GM19025 (cell line): ENCODE measurements around the gene PDZRN3.
A peak's percentile ranks its signal among the peaks of the same experiment; 100 is the strongest.

Experiments
- ATAC-seq: cut with Tn5 transposase; IDR thresholded peaks from one replicate; pipeline ENCODE4 v1.9.1; 2021; ENCODE audit warnings: mild to moderate bottlenecking, low read depth, moderate library complexity; ENCODE audit not compliant: unreplicated experiment

PDZRN3 gene

DNA sequence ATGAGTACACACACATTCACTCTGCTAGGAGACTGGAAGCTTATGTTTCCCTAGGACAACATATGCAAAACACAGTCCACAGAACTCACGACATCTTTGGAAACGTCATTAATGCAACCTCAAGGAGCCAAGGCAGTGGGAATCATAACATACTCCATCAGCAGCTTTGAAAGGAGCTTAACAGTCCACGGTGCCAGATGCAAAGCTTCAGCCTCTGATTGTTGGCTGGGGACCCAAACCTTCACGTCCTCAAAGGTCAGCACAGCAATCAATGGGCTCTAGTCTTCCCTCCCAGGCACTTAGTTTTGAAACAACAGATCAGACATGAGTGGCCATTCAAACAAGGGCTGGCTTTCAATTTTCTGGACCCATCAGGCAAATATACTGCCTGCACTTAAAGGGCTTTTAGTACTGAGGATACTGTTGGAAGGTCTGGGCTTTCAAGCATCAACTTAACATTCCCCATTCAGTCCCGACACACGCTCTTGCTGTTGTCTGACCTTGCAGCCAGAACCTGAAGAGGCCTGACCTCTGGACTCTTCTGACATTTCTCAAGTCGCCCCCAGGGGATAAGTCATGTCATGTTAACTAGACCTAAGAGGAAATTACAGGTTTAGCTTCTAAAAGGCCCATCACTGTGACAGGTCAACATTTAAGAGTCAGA is 223.0 kb downstream of the PDZRN3 start:
- ATAC-seq = no peak

DNA sequence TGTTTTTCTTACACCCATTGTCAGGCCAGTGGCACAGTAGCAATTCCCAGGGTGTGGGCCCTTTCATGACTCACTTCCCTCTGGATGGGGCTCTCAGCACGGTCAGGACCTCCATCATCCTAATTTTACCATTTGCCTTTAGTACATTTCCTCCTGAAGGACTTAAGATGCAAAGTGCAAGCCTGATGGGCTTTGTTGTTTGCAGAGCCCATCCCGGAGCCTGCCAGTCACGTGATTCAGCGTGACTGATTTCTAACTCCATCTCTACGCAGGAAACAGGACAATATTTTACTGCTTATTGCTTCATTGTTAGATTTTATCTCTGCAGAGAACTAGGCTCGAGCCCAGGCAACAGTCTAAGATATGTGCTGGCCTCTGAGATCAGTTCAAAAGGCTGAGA is 223.7 kb downstream of the PDZRN3 start:
- no peak for ATAC-seq

DNA sequence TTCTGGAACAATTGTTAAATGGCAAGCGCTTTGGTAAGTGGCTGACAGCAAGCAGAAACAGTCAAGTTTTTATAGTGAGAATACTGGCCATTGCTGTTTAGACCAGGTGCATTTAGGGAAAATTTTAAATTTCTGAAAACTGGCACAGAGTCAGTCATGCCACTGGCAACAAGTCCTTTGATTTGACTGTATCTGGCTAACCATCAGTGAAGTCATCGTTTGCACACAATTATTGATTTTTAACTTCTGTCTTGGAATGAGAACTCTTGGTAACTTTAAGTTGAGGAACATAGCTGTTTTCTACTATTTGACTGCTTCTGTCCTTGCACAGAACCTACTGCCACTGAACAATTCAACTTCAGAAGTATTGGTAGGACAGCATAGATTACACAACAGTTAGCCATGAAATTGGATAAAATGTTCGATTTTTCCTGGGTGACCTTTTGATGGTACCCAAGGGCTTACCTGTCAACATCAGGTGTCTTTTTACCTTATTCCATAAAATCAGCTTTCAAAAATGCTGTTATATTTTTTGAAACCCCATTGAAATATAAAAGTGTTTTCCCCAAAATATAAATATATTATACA is 225.0 kb downstream of the PDZRN3 start:
- no peak for ATAC-seq

DNA sequence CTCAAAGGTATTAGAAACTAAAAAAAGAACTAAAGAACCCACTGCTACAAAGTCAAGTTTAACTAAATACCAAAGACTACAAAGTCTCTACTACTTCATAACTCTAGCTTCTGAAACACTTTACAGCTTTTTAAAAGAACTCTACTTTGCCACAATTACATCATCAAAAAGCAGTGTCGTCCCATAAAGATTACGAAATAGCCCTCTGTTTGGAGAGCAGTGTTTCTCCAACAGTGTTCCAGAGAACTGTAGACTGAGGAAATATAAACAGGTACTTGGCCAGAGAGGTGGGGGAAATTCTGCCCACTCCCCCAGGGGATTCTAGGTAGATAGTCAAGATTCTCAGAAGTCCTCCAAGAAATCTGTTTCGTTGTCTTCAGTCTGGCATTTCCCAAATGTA is 225.6 kb downstream of the PDZRN3 start:
- ATAC-seq = no peak

DNA sequence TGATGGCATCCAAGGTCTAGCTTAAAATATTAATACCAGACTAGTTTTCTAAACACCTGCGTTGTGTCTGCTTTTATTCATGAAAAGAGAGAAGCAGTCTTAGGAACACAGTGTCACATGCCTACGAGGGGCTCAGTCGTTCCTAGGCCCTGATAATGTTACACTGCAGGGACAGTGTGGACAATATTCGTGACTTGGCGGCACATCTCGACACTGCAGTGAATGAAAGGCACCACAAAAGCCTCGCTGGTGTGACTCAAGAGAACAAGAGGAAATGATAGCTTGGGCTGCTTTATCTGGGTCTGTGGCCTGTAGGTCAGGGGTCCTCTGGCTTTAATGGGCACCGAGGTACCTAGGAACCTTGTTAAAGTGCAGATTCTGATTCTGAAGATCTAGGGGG is 226.7 kb downstream of the PDZRN3 start:
- no peak for ATAC-seq

DNA sequence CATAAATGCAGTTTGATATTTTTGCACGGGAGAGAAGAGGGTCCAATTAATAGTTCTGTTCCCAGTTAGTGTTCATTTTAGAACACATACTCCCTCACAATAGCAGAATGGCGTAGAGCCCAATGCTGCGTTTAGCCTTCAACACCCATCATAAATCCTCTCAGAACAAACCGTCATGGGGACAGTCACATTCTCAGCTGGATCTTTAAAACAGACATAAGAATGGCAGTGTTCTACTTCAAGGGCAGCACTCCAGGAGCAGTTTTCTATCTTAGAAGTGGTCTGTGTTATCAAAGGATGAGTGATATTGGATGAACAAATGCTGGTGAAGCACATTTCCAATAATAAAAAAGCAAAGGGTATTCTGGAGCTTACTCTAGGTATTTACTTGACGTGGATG is 230.5 kb downstream of the PDZRN3 start:
- ATAC-seq = no peak

DNA sequence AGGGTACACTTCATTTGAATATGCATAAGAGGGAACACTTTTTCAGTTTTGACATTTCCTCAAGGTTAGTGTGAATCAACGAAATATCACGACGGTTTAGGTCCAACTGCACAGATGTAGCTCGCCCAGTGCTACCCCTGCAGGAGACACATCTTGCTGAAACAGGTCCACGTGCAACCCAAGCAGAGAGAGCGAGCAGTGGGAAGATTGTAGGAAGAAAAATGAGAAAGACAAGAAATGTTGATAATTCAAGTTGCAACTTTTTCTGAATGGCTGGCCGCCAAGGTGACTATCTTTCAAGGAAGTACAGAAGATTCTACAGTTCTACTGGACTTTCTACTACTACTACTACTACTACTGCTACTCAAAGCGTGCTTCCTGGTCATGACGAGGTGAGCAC is 231.7 kb downstream of the PDZRN3 start:
- ATAC-seq = no peak

DNA sequence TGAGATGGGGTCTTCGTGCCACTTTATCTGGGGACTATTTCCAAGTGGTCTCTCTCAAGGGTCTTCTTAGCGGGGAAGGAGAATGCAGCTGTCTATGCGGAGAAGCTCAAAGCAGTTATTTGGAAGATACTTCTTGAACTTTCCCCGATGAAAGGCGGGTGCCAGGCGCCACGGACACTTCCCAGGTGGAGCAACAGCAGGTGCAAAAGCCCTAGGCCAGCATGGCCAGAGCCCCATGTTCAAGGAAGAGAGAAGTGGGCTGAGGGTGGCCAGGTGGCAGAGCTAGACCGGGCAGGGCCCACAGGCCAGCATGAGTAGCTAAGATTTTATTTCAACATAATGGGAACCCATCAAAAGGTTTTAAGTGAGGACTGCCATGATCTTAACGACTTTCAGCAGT is 232.8 kb downstream of the PDZRN3 start:
- ATAC-seq = no peak

DNA sequence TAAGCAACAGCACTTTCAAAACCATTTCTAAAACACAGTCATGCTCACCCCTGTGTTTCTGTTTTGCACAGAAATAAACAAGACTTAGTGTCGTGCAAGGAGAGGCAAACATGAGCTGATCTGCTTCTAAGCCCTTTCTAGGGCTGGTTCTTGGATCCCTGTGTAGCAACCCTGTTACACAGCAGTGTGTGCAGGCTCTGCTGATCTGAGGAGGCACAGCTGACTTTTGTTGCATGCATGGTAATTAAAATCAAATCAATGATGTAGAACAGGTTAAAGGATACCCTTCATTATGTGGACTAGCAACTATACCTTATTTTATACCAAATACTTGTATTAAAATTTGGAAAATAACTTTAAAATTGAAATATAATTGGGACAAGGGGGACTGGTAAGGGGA is 234.8 kb downstream of the PDZRN3 start:
- ATAC-seq = no peak

DNA sequence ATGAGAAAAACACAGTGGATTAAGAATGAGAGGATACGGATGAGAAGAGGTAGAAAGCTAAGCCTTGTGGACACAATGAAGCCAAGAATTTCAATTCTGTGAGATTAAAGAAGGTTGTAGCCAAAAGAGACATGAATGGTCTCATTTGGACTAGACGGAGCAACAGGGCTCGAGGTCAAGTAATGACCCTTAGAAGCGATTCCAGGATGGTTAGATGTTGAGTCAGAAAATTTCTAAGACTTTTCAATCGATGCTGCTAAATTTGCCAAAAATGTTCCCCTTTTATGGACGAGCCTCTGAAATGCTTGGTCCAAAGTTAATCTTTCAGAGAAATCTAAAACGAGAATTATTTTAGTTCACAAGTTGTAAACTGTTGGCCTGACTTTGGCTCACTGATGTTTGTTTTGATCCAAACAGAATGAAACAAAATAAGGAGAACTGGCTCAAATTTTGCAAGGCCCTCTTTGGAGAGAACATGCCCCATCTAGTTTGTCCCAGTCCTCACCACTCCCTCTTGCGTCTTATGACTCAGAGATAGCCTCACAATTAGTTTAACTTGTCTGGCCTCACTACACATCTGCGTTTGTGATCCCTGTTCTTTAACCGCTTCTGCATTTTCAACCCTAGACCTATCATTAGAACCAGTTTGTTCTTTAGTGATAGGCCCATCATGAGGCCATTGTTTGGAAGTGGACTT is 235.5 kb downstream of the PDZRN3 start:
- ATAC-seq = no peak

DNA sequence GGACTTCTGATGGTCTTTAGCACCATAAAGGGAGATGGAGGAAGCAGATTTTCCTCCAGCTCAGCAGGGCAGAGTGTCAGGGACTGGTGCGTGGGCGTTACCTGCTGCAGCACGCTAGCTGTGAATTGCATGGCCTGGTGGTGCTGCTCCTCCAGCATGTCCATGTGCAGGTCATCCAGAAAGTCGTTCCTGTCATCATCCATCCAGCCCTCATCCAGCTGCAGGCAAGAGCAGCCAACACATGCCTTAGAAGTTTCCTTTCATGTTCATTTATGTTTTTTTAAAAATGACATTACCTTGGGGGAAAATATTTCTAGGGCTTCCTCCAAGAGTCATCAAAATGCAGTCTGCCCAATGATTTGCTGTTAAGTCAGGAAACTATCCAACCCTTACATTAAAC is 239.2 kb downstream of the PDZRN3 start:
- ATAC-seq = no peak

DNA sequence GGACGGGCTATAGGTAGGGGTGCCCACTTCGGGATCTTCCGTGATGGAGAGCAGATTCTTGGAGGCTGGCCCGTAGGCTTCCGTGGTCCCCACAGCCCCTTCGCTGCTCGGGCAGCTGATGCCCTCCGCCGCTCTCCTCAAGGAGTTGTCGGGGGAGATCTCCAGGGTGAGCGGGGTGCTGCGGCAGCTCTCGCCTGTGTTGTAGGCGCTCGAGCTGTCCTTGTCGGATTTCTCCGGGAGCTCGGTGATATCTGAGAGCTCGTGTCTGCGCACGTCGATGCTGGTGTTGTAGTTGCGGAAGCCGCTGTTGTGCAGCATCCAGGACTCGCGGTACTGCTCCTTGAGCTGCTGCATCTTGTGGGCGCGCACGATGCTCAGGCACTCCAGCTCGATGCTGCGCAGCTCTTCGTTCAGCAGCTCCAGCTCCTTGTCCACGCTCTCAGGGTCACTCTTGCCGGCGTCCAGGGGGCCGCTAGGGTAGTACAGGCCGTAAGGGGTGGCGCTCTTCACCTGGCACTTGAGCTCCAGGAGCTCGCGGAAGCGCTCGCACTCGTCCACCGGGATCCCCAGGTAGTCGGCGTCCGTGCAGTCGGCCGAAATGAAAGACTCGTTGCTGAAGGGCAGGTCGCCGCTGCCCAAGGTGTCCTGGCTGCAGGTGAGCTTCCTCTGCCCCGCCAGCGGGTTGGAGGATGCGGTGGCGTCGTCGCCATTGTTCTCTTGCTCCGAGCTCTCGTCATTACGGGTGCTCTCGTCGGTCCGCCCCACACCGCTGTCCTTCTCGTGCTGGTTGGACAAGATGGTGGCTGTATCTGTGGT is 240.4 kb downstream of the PDZRN3 start:
- ATAC-seq = no peak

DNA sequence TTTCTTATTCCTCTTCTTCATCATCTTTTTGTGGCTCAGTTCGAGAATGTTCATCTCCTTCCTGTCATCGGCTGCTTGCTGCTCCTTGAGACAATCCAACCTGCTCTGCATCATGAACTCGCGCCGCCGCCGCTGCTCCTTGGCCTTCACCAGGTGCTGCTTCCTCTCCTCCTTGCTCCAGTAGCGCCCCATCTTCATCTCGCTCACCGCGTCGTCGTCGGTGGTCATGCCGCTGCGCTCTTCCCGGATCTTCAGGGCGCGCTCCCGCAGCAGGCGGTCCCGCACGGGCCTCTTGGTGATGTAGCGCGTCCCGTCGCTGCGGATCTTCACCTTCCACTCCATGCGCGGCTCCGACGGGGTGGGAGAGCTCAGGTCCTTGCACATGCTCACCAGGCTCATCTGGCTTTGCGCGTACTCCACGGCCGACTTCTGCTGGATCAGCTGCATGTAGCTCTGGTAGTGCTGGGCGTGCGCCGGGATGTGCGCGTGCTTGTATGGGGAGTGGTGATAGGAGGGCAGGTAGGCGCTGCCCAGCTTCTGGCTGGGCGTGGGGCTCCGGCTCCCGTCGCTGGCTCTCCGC is 241.2 kb downstream of the PDZRN3 start:
- no peak for ATAC-seq

DNA sequence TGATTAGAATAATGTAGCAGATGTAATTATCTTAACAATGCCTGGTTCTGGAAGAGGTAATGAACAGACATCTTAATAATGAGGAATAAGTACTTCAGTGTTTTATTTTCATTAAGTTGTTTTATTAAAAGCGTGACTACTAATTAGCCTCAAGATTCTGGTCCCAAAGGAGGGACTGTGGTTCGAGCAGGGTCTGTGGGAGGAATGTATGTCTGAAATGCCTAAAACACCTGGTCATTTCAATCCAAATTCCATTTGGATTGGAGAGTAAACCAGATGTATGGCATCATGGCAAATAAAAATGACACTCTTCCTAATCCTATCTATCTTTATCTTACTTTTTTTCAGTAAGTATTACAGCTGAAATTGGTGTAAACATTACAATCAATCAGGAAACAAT is 243.2 kb downstream of the PDZRN3 start:
- ATAC-seq = no peak

DNA sequence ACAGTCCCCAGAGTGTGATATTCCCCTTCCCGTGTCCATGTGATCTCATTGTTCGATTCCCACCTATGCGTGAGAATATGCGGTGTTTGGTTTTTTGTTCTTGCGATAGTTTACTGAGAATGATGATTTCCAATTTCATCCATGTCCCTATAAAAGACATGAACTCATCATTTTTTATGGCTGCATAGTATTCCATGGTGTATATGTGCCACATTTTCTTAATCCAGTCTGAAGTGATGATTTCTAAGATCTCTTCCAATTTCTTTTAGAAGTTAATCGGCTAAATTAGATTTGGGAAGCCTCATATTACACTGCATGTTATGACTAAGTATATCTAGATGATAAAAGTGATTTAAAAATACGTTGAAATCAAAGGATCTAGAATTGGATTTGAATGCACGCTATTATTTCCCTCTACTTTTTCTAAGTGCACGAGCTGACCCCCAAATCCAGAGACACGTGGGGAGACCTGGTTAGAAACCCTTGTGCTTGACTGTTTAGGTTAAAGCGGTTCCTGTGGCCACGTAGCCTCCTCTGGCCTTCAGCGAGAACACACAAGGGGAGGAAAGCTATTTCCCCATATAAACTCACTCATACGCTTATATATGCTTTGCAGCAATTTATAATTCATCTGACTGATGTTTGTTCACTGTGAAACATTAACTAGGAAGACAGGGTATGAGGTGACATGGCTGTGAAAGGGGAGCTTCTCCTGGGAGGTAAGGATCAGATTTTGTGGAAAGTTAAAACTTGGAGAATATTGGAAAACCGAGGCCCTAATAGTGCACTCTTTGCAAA is 243.8 kb downstream of the PDZRN3 start:
- no peak for ATAC-seq

DNA sequence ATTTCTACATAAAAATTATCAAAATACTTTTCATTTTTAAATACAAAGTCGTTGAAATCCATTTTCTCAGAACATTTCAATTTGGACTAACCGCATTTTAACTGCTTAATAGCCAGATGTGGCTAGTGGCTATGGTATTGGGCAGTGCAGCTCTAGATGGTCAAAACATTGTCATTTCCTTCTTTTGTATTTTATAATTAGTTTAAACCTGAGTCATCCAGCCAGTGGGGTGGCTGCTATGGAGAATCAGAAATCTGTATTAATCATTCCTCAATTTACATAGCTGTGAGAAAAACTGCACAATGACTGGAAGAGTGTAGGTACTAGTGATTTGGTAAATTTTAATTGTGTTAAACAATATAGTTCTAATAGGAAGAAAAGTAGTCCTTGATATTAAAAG is 245.3 kb downstream of the PDZRN3 start:
- no peak for ATAC-seq

DNA sequence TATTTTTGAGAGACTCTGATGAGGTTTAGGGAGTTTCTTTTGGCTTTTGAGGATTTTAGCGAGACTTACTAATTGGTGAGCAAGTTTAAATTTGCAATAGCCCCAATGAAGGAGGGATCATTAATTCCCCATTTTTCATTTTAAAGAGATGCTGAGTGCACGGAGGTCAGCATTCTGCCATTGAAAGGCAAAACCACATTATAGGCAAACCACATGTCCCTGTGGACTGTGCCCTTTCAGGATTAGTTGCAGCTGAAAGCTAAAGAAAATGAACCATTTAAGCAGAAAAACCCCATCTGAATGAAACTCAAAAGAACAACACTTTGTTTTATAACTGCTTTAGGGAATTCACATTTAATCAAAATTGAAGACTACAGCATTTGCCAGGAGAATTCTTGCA is 246.5 kb downstream of the PDZRN3 start:
- peak; percentile 78 for ATAC-seq

DNA sequence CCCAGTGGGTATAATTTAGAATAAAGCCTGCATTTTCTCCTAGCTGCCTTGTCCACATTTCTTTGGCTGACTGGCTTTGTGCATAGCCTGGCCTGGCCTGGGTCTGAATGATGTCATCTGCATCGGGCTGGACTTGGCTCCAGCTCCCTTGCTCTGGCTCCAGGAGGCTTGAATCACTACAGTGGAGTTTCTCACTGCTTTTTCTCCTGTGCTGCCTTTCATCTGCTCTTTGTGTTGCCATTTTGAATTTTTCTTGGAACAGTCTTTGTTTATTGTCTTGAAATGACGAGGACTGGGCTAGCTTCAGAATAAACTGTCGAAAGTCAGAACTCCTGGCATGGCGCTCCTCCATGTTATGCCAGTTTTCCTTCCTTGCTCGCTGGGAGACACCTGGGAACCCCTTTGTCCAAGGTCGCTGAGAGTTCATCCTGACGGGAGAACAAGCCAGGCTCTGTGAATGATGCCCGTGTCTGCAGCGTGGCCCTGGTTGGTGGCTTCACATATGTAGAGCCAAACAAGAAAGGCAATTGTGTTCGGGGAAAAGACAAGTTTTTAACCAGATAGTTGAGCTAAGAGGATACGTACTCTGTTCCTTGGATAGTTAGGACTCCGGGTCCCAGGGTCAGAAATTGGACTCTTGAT is 258.9 kb downstream of the PDZRN3 start:
- no peak for ATAC-seq

DNA sequence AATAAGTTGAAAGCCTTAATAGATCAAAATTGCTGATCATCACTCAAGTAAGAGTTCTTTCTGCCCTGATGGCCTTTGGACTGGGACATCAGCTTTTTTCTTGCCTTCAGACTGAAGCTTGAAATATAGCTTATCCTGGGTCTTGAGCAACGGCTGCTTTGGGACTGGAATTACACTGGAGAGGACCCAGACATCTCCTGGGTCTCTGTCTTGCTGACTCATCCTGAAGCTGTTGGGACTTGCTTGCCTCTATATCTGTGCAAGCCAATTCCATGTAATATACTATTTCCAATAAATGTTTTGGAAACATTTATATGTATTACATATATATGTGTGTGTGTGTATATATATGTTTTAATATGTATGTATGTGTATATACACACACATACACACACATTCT is 260.2 kb downstream of the PDZRN3 start:
- no peak for ATAC-seq

DNA sequence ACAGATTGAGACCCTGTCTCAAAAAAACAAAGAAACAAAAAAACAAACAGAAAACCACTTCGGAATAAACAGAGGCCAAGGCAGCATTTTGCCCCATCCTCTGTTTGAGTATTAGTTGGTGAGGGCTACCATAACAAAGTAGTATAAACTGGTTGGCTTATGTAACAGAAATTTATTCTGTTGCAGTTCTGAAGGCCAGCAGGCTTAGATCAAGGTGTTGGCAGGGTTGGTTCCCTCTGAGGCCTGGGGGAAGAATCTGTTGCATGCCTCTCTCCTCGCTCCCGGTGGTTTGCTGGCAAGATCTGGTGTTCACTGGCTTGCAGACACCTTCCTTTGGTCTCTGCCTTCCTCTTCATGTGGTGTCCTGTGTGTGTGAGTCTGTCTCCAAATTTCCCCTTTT is 261.6 kb downstream of the PDZRN3 start:
- ATAC-seq = no peak
